ENCODE data around the gene TSPO. TPM values are rescaled to one million over a fixed set of nuclear protein-coding genes. Genes with fewer than 3 reads are reported as not detected.

The TSPO gene
- total and polyA plus RNA-seq, 2 of the 13 experiments (the other 11 are each of a cell fraction or from before 2014, with no cell fraction given) = 0.46 to 1.4 TPM

DNA sequence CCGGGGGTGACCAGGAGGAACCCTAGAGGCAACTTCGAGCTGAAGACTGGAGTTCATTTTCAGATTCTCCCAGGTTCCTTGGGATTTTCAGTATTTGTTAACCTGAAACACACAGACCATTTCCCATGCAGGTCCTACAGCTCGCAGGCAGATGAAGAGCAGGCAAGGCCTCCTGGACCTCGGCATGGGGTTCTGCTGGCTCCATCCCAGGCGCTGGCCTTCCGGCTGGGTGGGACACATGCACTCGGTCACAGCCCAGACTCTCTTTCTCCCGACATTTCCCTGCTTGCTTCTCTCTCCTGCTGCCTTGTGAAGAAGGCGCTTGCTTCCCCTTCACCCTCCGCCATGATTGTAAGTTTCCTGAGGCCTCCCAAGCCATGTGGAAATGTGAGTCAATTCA lies 51.0 kb downstream of the TSPO start:
- no peak overlapping the region for H2AFZ ChIP-seq (ENCODE audit: low read length)
- intact Hi-C loops (cut with micrococcal nuclease; ENCODE audit: unreplicated experiment) = no loop called here
- WGBS (ENCODE audit: low lambda C conversion rate) = 49% methylated on average over 8 of the region's 10 CpGs
- H3K27me3 ChIP-seq (ENCODE audit: control insufficient read depth in 1 of 2, insufficient read depth in 2 of 2, low read length in 2 of 2) = peaks cover 6 to 68% of the 10 kb centered on the region in 2 experiments
- DNase-seq (ENCODE audit: low spot score) = no peak
- H3K9me3 ChIP-seq (ENCODE audit: low read length) = no peaks in the 10 kb centered on the region
- POLR2A ChIA-PET = no interaction called here
- H3K27ac ChIP-seq (ENCODE audit: extremely low read length, insufficient read depth, low read length) = no peak overlapping the region
- H3K79me2 ChIP-seq (ENCODE audit: insufficient read depth, low read length) = no peaks in the 10 kb centered on the region
- FAIRE-seq = no peak
- in situ Hi-C loops (cut with HindIII; ENCODE audit: extremely low pct_ligation_motif_present, low pct_unique_long_range_greater_than_20kb) = no loop called here
- H3K9ac ChIP-seq (ENCODE audit: insufficient read depth, low read depth, low read length) = no peak overlapping the region
- H4K20me1 ChIP-seq (ENCODE audit: insufficient read depth, low read length) = no peaks in the 10 kb centered on the region
- TF ChIP-seq, protein P1, sequence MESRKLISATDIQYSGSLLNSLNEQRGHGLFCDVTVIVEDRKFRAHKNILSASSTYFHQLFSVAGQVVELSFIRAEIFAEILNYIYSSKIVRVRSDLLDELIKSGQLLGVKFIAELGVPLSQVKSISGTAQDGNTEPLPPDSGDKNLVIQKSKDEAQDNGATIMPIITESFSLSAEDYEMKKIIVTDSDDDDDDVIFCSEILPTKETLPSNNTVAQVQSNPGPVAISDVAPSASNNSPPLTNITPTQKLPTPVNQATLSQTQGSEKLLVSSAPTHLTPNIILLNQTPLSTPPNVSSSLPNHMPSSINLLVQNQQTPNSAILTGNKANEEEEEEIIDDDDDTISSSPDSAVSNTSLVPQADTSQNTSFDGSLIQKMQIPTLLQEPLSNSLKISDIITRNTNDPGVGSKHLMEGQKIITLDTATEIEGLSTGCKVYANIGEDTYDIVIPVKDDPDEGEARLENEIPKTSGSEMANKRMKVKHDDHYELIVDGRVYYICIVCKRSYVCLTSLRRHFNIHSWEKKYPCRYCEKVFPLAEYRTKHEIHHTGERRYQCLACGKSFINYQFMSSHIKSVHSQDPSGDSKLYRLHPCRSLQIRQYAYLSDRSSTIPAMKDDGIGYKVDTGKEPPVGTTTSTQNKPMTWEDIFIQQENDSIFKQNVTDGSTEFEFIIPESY (CRISPR knock-in tag; IDR thresholded peaks at IDR 0.05) = peak; percentile 2; the same call in 1 of the 2 replicates
- TF ChIP-seq, protein P2, sequence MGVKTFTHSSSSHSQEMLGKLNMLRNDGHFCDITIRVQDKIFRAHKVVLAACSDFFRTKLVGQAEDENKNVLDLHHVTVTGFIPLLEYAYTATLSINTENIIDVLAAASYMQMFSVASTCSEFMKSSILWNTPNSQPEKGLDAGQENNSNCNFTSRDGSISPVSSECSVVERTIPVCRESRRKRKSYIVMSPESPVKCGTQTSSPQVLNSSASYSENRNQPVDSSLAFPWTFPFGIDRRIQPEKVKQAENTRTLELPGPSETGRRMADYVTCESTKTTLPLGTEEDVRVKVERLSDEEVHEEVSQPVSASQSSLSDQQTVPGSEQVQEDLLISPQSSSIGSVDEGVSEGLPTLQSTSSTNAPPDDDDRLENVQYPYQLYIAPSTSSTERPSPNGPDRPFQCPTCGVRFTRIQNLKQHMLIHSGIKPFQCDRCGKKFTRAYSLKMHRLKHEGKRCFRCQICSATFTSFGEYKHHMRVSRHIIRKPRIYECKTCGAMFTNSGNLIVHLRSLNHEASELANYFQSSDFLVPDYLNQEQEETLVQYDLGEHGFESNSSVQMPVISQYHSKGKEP (CRISPR knock-in tag; IDR thresholded peaks at IDR 0.05) = no peak
- CTCF ChIA-PET (ENCODE audit: low intra/inter-chr PET ratio, low total read pairs) = no interaction called here
- no peaks in the 10 kb centered on the region for H3K36me3 ChIP-seq (replicated peaks in 1 of 2; ENCODE audit: control insufficient read depth in 1 of 2, insufficient read depth in 2 of 2, low read length in 2 of 2)
- H3K4me1 ChIP-seq (ENCODE audit: insufficient read depth, low read length) = peaks cover 16% of the 10 kb centered on the region
- 0 out of 2 replicates have a peak overlapping the region, but pooled peaks have one; percentile 27 for H3K4me2 ChIP-seq (ENCODE audit: low read depth, low read length)
- no TSS peak for BruUV-seq (replicated peaks)
- no peak overlapping the region for H3K4me3 ChIP-seq (replicated peaks in 1 of 3; ENCODE audit: insufficient read depth in 1 of 3, low read depth in 2 of 3, low read length in 3 of 3)
- no peak for ATAC-seq

DNA sequence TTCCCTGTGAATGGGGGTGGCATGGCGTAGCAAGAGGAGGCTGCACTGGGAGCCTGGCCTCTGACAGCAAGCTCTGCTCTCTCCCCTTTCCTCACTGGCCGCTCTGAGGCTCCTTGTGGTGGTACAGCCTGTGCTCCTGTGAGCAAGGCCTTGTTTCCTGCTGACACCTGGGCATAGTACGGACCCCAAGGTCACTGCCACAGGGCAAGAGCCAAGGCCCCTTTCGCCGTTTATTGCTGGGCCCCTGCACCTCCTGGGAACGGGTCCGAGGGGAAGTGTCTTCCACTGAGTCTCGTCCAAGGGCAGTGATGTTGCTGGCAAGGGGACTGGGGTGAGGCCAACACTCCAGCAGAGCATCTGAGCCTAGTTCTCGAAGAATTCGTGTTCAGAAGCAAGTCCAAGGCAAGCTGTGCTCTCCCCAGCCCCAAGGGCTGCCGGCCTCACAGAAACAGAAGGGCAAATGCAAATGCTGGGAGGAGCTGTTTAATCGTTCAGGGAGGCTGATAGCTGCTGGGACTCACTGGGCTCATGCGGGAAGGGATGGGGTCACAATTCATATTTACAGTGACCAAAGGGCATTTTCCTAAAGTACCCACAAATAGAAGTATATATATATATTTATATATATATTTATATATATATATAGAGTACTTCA lies 51.5 kb downstream of the TSPO start:
- Histone ChIP-seq H4K20me1 (ENCODE audit: insufficient read depth, low read length) (no peaks in the 10 kb centered on the region), H3K79me2 (ENCODE audit: insufficient read depth, low read length) (no peaks in the 10 kb centered on the region), H3K27ac (ENCODE audit: extremely low read length, insufficient read depth, low read length) (no peak overlapping the region), H3K4me2 (ENCODE audit: low read depth, low read length) (peak overlapping the region; percentile 27; the same call in 1 of the 2 replicates), H3K9ac (ENCODE audit: insufficient read depth, low read depth, low read length) (no peak overlapping the region), H3K4me3 (replicated peaks in 1 of 3; ENCODE audit: insufficient read depth in 1 of 3, low read depth in 2 of 3, low read length in 3 of 3) (no peak overlapping the region; a peak in 1 of 6 replicates), H2AFZ (ENCODE audit: low read length) (no peak overlapping the region), H3K36me3 (replicated peaks in 1 of 2; ENCODE audit: control insufficient read depth in 1 of 2, insufficient read depth in 2 of 2, low read length in 2 of 2) (no peaks in the 10 kb centered on the region), H3K4me1 (ENCODE audit: insufficient read depth, low read length) (peaks cover 16% of the 10 kb centered on the region), H3K9me3 (ENCODE audit: low read length) (no peaks in the 10 kb centered on the region), H3K27me3 (ENCODE audit: control insufficient read depth in 1 of 2, insufficient read depth in 2 of 2, low read length in 2 of 2) (peaks cover 7 to 68% of the 10 kb centered on the region in 2 experiments)
- CTCF ChIA-PET (ENCODE audit: low intra/inter-chr PET ratio, low total read pairs) = no interaction called here
- POLR2A ChIA-PET = no interaction called here
- FAIRE-seq (no peak), DNase-seq (ENCODE audit: low spot score) (no peak), ATAC-seq (no peak)
- intact Hi-C loops (cut with micrococcal nuclease; ENCODE audit: unreplicated experiment) (no loop called here), in situ Hi-C loops (cut with HindIII; ENCODE audit: extremely low pct_ligation_motif_present, low pct_unique_long_range_greater_than_20kb) (no loop called here)
- BruUV-seq (replicated peaks) = no TSS peak
- 24% methylated on average over 11 of the region's 13 CpGs for WGBS (ENCODE audit: low lambda C conversion rate)
- TF ChIP-seq ZFP36L2 (CRISPR knock-in tag; IDR thresholded peaks at IDR 0.05) (no peak), MYNN (CRISPR knock-in tag; IDR thresholded peaks at IDR 0.05; ENCODE audit: low read depth) (no peak), RBM39 (IDR thresholded peaks at IDR 0.05; ENCODE audit: low read depth, low read length, poor library complexity, severe bottlenecking) (no peak), ERF (CRISPR knock-in tag; IDR thresholded peaks at IDR 0.05) (no peak), NCOA1 (CRISPR knock-in tag; IDR thresholded peaks at IDR 0.05) (no peak), ADNP (CRISPR knock-in tag; IDR thresholded peaks at IDR 0.05) (no peak), GTF3A (CRISPR knock-in tag; conservative IDR thresholded peaks at IDR 0.05) (no peak)
- TF ChIP-seq, protein P3, sequence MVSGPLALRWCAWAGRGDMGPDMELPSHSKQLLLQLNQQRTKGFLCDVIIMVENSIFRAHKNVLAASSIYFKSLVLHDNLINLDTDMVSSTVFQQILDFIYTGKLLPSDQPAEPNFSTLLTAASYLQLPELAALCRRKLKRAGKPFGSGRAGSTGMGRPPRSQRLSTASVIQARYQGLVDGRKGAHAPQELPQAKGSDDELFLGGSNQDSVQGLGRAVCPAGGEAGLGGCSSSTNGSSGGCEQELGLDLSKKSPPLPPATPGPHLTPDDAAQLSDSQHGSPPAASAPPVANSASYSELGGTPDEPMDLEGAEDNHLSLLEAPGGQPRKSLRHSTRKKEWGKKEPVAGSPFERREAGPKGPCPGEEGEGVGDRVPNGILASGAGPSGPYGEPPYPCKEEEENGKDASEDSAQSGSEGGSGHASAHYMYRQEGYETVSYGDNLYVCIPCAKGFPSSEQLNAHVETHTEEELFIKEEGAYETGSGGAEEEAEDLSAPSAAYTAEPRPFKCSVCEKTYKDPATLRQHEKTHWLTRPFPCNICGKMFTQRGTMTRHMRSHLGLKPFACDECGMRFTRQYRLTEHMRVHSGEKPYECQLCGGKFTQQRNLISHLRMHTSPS (CRISPR knock-in tag; IDR thresholded peaks at IDR 0.05; ENCODE audit: low read depth) = no peak
- TF ChIP-seq, protein P4, sequence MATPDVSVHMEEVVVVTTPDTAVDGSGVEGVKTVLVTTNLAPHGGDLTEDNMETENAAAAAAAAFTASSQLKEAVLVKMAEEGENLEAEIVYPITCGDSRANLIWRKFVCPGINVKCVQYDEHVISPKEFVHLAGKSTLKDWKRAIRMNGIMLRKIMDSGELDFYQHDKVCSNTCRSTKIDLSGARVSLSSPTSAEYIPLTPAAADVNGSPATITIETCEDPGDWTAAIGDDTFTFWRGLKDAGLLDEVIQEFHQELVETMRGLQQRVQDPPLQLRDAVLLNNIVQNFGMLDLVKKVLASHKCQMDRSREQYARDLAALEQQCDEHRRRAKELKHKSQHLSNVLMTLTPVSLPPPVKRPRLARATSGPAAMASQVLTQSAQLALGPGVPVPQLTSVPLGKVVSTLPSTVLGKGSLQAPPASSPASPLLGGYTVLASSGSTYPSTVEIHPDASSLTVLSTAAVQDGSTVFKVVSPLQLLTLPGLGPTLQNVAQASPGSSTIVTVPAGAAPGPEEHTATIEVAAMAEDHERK (CRISPR knock-in tag; IDR thresholded peaks at IDR 0.05; ENCODE audit: low read depth) = no peak

Measured in HepG2 (cell line).